GM18498 (cell line): ENCODE measurements around the gene RAB5IF.

Experiments
- ATAC-seq: cut with Tn5 transposase; IDR thresholded peaks from one replicate; pipeline ENCODE4 v1.9.1; 2021; ENCODE audit warnings: mild to moderate bottlenecking, moderate library complexity; ENCODE audit not compliant: unreplicated experiment

Gene RAB5IF

GRCh38 chr20:36658300-36658699 lies 52.7 kb downstream of the RAB5IF start:
- ATAC-seq, result no peak
